ENCODE measurements around the gene AMN. TPM values are rescaled to one million over a fixed set of nuclear protein-coding genes. Genes with fewer than 3 reads are reported as not detected.

AMN gene
- total RNA-seq, 2 donors from 2014 or later: 1.9 to 3.2 TPM

GRCh38 chr14:102911991-102912761, 10.3 kb upstream of the AMN start:
- TF ChIP-seq, protein P1, sequence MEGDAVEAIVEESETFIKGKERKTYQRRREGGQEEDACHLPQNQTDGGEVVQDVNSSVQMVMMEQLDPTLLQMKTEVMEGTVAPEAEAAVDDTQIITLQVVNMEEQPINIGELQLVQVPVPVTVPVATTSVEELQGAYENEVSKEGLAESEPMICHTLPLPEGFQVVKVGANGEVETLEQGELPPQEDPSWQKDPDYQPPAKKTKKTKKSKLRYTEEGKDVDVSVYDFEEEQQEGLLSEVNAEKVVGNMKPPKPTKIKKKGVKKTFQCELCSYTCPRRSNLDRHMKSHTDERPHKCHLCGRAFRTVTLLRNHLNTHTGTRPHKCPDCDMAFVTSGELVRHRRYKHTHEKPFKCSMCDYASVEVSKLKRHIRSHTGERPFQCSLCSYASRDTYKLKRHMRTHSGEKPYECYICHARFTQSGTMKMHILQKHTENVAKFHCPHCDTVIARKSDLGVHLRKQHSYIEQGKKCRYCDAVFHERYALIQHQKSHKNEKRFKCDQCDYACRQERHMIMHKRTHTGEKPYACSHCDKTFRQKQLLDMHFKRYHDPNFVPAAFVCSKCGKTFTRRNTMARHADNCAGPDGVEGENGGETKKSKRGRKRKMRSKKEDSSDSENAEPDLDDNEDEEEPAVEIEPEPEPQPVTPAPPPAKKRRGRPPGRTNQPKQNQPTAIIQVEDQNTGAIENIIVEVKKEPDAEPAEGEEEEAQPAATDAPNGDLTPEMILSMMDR (conservative IDR thresholded peaks at IDR 0.05): no peak
- H3K27ac ChIP-seq (ENCODE audit: low read depth, low read length): no peak overlapping the region
- Mint-ChIP-seq H3K36me3 (ENCODE audit: low read depth) (peaks cover 12% of the 10 kb centered on the region), H3K4me3 (no peak overlapping the region), H3K27ac (no peak overlapping the region), H3K4me1 (no peaks in the 10 kb centered on the region), H3K27me3 (ENCODE audit: insufficient read depth) (no peaks in the 10 kb centered on the region), H3K9me3 (peaks cover 7% of the 10 kb centered on the region)
- H3K36me3 ChIP-seq (ENCODE audit: control insufficient read depth, insufficient read depth, low read length): peaks cover 2% of the 10 kb centered on the region
- no peak overlapping the region for H3K4me3 ChIP-seq (ENCODE audit: low read length)
- H3K9me3 ChIP-seq (ENCODE audit: control insufficient read depth, low read length): peaks cover 2% of the 10 kb centered on the region
- no peak for DNase-seq
- WGBS, 2 experiments (ENCODE audit: insufficient coverage in 1 of 2, insufficient read length in 1 of 2): 95 to 96% methylated on average over 16 to 21 of the region's 21 CpGs
- no peak overlapping the region for H3K9ac ChIP-seq (ENCODE audit: extremely low read depth, low read length, poor library complexity, severe bottlenecking)
- no peaks in the 10 kb centered on the region for H3K27me3 ChIP-seq (ENCODE audit: control insufficient read depth, insufficient read depth, low read length, poor library complexity, severe bottlenecking)
- H3K4me1 ChIP-seq (ENCODE audit: control insufficient read depth, insufficient read depth, low read length): no peaks in the 10 kb centered on the region

GRCh38 chr14:102913341-102914211, 8.9 kb upstream of the AMN start:
- Mint-ChIP-seq H3K36me3 (ENCODE audit: low read depth) (peaks cover 2% of the 10 kb centered on the region), H3K4me3 (no peak overlapping the region), H3K27me3 (ENCODE audit: insufficient read depth) (no peaks in the 10 kb centered on the region), H3K4me1 (no peaks in the 10 kb centered on the region), H3K9me3 (no peaks in the 10 kb centered on the region), H3K27ac (no peak overlapping the region)
- Histone ChIP-seq H3K9me3 (ENCODE audit: control insufficient read depth, low read length) (no peaks in the 10 kb centered on the region), H3K27me3 (ENCODE audit: control insufficient read depth, insufficient read depth, low read length, poor library complexity, severe bottlenecking) (no peaks in the 10 kb centered on the region), H3K4me1 (ENCODE audit: control insufficient read depth, insufficient read depth, low read length) (no peaks in the 10 kb centered on the region), H3K27ac (ENCODE audit: low read depth, low read length) (no peak overlapping the region), H3K4me3 (ENCODE audit: low read length) (no peak overlapping the region), H3K36me3 (ENCODE audit: control insufficient read depth, insufficient read depth, low read length) (no peaks in the 10 kb centered on the region), H3K9ac (ENCODE audit: extremely low read depth, low read length, poor library complexity, severe bottlenecking) (no peak overlapping the region)
- TF ChIP-seq, protein P1 (conservative IDR thresholded peaks at IDR 0.05): peak; percentile 43
- no peak for DNase-seq
- 91 to 93% methylated on average over 21 to 28 of the region's 28 CpGs for WGBS, 2 experiments (ENCODE audit: insufficient coverage in 1 of 2, insufficient read length in 1 of 2)

GRCh38 chr14:102914474-102915291, 7.8 kb upstream of the AMN start:
- no peaks in the 10 kb centered on the region for H3K9me3 ChIP-seq (ENCODE audit: control insufficient read depth, low read length)
- DNase-seq: no peak
- no peak overlapping the region for H3K4me3 Mint-ChIP-seq
- TF ChIP-seq, protein P1 (conservative IDR thresholded peaks at IDR 0.05): no peak
- no peaks in the 10 kb centered on the region for H3K27me3 ChIP-seq (ENCODE audit: control insufficient read depth, insufficient read depth, low read length, poor library complexity, severe bottlenecking)
- WGBS, 2 experiments (ENCODE audit: insufficient coverage in 1 of 2, insufficient read length in 1 of 2): 93 to 95% methylated on average over 22 to 26 of the region's 26 CpGs
- no peaks in the 10 kb centered on the region for H3K36me3 ChIP-seq (ENCODE audit: control insufficient read depth, insufficient read depth, low read length)
- no peaks in the 10 kb centered on the region for H3K4me1 ChIP-seq (ENCODE audit: control insufficient read depth, insufficient read depth, low read length)
- no peaks in the 10 kb centered on the region for H3K9me3 Mint-ChIP-seq
- no peak overlapping the region for H3K9ac ChIP-seq (ENCODE audit: extremely low read depth, low read length, poor library complexity, severe bottlenecking)
- no peak overlapping the region for H3K27ac ChIP-seq (ENCODE audit: low read depth, low read length)
- H3K4me3 ChIP-seq (ENCODE audit: low read length): no peak overlapping the region
- H3K27me3 Mint-ChIP-seq (ENCODE audit: insufficient read depth): no peaks in the 10 kb centered on the region
- no peaks in the 10 kb centered on the region for H3K4me1 Mint-ChIP-seq
- no peaks in the 10 kb centered on the region for H3K36me3 Mint-ChIP-seq (ENCODE audit: low read depth)
- no peak overlapping the region for H3K27ac Mint-ChIP-seq
